ENCODE data around the gene SDHAF2.
A peak's percentile ranks its signal among the peaks of the same experiment; 100 is the strongest.
"Not testable (repeated sequence)": the region's sequence is repeated elsewhere in the genome, so short reads cannot be mapped to it uniquely, and the experiment has no call there.

The SDHAF2 gene

DNA sequence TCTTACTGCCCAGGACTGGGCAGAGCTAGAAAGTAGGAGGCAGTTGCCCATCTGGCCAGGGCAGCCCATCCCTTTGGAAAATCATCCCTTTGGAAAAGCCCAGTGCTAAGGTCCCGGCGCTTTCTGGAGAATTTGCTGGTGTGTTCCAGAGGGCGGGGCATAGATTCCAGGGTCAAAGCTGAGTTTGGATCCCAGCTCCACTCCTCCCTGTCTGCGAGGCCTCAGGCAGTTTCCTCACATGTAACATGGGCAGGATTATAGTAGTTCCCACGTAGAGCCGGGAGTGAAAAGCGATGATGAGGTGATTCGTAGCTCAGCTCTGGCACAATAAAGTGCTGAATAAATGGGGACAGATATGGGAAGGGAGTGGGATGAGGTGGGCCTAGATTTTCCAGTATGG, 47.2 kb downstream of the SDHAF2 start:
- no peak for DNase-seq

DNA sequence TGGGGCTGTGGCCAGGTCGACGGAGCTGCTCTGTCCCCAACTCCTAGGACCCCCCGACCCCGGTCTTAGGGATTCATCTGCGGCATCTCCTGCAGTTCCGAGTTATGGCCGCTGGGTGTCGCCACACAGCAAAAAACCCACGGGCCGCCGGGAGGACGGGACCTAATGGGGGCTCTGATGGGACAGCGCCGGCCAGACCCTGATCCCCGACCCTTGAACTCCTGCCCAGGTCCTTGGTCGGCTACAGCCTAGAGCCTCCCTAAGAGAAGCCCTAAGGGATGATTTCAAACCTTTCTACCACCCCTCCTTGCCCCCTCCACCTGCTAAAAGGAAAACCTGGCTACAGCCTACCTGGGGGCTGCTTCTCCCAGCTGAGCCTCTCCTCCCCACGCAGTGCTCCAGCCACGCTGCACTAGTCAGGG, 47.8 kb downstream of the SDHAF2 start:
- DNase-seq: peak; percentile 51

DNA sequence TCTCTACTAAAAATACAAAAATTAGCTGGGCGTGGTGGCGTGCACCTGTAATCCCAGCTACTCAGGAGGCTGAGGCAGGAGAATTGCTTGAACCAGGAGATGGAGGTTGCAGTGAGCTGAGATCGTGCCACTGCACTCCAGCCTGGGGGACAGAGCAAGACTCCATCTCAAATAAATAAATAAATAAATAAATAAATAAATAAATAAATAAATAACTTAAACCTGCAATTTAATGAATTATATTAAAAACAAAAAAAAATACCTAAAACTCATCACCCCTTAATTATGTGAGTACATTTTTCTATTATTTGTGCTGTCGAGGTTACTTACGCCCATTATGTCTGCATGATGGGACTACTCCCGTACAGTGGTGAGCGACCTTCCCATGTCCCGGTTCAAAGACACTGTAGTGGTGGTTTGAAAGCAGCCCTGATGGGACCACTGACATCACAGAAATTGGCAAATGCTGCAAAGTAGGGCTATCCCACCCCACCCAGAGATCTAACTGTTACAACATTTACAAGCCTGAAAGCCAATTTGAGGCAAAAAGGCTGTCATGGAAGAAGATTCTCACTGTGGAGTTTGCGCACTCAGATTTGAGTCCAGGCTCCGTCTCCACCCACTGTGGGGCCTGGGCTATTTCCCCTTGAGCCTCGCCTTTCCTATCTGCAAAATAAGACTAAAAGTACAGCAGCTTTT, 49.6 kb downstream of the SDHAF2 start:
- not testable (repeated sequence) for DNase-seq

DNA sequence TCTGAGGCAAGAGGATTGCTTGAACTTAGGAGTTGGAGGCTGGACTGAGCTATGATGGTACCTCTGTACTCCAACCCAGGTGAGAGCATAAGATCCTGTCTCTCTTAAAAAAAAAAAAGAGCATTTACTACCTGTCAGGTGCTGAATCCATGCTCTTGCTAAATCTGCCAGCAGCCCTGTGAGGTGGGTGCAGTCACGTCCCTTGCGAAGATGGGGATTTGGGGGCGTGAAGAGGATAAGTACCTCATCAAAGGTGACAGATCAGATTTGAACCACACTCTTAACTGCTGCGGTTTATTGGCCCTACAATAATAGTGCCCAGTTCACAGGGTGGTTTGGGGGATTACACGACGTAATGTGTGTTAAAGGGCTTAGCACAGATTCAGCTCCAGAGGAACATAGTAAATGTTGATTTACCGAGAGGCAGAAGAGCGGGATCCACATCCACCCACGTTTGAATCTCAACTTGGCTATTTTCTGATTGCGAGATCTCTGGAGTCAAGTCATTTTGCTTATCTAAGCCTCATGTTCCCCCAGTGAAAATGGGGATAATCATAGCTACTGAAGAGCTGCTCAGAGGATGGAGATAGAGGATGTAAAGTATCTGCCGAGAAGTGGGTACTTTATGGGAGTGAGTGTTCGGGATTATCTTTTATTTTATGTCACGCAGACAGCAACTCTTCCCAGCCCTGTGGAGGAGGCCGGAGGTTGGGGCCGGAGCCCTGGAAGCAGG, 50.5 kb downstream of the SDHAF2 start:
- no peak for DNase-seq

DNA sequence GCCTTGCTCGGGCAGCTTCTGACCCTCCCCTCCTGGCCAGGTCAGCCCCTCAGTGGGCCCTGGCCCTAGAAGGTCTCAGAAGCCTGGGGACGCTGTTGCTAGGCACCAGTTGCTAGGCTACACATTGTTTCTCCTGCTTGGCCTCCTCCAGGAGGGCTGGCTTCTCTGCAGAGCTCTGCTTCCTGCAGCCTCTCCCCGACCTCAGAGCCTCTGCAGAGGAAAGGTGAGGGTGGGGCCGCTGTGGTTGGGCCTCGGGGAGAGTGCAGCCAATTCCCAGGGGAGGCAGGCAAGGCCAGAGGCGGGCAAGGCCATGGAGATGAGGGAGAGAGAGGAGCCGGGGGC, 51.0 kb downstream of the SDHAF2 start:
- no peak for DNase-seq

DNA sequence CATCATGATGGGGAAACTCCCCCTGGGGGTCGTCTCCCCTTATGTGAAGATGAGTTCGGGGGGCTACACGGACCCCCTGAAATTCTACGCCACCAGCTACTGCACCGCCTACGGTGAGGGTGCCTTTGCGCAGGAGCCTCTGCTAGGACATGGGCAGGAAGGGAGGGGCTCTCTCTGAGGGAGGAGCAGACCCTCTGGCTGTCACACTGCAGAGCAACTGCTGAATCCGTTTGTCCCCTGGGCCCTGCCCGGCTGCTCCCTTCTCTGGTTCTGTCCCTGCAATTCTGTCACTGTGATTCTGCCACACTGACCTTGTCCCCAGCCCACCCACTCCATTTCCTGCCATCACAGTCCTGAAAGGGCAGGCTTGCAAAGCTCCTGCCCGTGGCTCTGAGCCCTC, 51.9 kb downstream of the SDHAF2 start:
- no peak for DNase-seq

DNA sequence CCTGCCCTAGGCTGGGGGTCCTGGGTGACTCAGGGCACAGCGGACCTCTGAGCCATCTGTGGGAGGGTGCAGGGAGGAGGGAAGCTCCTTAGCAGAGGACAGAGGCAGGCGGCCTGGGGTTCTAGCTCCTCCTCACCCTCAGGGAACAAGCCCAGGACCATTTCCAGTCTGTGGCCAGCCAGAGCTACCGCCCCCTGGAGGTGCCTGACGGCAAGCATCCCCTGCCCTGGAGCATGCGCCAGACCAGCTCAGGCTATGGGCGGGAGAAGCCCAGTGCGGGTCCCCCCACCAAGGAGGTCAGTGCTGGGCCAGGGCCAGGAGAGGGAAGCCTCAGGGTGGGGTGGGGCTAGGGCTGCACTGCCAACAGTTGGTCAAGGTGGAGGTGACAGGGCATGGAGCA, 52.6 kb downstream of the SDHAF2 start:
- DNase-seq: no peak

DNA sequence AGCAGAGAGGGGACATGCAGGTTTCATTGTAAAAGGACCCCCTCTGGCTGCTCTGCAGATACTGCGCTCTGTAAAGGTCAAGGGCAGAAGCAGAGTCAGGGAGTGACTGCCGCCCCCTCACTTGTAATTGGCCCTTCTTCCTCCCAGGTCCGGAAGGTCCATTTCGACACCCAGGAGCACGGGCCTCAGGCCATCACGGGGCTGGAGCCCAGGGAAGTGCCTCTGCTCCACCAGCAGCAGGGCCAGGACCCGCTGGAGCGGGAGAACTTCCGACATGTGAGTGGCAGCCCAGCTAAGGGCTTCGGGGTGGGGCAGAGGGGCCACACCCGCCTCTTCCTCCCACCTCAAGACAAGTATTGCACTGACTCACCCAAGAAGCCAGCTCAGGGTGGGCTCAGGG, 54.6 kb downstream of the SDHAF2 start:
- no peak for DNase-seq

DNA sequence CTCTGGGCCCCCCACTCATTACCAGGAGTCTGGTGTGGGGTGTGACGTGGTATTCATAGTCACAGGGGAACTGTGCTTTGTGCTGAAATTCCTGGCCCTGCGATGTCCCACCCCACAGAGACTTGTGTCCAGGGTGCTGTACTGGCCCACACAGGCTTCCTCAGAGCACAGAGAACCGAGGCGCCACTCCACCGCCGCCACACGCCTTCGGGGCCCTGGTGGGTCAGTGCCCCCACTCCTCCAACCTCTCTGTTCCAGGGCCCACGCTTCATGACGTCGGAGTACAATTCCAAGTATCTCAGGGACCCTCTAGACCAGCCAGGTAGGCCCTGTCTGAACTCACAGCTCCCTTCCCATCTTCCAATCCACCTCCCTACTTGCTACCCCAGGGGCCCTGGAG, 55.2 kb downstream of the SDHAF2 start:
- DNase-seq: no peak

DNA sequence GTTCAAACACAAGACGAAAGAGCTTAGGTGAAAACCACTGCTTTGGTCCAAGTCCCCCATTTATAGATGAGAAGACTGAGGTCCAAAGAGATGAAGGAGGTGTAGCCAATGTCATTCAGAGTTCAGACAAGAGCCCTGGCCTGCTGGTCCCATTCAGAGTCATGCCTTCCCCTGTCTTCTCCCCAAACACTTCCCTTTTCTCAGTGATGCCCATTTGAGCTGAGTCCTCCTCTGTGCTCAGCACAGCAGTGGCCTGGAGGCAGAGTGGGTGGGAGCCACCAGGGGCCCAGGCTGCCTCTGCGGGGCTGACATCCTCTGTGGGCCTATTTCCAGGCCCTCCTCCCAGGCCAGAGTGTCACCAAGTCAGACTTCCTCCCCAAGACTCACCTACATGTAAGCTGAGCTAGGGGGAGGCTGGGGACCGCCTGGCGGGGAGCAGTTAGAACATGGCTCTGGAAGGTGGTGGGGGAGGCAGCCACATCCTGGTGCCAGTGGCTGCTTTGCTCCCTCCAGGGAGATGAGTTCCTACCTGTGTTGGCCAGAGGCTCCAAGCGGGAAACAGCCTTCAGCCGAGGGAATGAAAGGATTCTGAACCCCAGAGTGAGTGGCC, 56.2 kb downstream of the SDHAF2 start:
- no peak for DNase-seq

DNA sequence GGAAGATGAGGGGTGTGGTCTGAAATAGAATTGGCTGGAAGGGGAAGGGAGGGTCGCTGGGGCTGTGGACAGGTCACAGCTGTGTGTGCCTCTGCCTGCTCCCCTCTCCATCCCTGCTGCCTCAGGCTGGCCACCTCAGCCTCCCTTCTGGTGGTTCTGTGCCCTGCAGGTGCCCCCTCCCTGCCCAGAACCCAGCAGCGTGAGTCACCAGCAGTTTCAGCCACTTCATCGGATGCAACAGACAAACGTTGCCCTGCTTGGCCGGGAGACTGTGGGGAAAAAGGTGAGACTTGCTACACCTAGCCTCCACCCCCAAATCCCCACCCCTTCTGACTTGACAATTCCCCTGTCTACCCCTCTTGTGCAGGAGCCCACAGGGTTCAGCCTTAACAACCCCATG, 56.9 kb downstream of the SDHAF2 start:
- no peak for DNase-seq

DNA sequence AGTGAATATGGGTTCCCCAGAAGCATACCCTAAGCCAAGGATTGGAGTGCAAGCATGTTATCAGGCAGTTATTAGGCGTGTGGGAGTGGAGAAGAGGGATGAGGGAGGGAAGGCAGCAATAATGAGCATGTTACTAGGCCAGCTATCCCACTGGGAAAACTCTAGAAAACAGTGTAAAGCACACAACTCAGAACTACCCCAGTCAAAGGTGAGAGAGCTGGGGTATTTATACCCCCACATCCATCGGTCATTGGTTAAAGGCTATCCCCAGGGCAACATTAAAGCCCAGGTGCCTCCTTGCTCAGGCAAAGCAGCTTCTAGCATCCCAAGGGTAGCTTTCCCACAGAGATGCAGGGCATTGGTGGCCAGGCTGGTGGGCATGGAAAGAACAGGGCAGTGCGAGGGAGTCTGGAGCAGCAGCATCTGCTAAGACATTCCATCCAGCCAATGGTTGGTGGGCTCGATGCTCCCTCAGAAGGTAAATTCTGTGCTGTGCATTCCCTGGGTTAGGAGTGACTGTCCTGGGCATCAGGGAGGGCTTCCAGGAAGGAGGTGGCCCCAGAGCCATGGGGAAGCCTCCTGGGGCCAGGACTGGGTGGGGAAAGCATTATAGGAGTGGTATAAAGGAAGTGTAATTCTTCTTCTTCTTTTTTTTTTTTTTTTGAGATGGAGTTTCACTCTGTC, 57.6 kb downstream of the SDHAF2 start:
- DNase-seq: no peak

DNA sequence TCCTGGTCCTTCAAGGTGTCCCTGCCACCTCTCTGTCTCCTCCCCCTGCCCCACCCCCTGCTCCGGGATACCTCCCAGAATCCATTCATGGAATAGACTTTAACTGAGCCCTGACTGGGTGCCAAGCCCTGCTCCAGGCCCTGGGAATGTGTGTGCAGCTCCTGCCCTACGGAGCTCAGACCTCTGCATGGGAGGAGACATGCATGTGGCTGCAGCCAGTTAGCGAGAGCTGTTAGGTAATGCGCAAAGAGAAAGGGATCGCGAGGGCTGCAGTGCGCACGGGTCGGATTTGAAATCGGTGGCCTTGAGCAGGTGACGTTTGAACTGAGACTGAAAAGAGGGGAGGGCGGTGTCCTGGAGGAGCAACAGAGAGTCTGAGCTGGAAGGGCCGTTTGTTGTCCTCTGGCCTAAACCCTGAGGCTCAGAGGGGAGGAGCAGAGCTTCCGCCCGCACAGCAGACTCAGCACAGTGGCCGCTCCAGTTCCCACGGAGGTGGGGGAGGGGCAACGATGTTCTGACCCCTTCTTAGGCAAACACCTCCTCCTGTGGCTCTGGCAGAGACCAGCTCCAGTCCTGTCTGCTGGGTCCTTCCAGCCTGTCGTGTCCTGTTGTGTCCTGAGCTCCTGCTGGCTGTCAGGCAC, 58.8 kb downstream of the SDHAF2 start:
- DNase-seq: no peak

DNA sequence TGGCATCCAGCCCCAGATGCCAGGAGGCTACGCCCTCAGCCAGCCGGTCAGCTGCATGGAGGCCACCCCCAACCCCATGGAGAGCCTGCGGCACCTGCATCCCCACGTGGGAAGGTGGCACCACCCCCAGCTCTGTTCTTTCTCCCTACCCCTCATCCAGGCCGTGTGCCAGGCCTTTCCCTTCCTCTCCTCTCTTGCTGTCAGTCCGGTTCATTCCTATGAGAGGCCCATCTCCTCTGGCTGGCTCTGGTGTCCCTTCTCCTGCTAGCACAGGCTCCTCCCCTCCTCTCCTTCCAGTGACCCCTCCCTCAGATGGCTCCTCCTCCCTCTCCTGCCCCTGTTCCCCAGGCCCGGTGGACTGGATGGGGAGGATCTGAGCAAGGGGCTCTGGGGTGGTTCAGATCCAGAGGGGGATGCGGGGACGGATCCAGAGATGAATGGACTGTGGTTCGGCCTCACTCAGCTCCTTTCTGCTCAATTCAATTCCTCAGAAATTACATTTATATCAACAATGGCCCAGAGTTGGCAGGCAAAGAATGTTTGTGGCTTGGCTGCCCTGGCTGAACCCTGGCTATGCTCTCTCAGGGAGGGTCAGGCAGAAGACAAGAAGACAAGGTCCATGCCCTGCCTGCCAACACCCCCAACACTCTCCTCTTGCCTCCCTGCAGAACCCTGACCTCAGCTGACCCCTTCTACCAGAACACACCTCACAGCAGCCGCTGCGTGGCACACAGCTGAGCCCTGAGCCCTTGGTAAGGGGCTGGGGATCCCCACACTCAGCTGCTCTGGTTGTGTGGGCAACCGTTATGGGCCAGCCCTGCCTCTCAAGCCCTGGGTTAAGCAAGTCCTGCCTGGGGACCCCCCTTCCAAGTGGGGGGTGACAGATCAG, 60.2 kb downstream of the SDHAF2 start:
- no peak for DNase-seq

DNA sequence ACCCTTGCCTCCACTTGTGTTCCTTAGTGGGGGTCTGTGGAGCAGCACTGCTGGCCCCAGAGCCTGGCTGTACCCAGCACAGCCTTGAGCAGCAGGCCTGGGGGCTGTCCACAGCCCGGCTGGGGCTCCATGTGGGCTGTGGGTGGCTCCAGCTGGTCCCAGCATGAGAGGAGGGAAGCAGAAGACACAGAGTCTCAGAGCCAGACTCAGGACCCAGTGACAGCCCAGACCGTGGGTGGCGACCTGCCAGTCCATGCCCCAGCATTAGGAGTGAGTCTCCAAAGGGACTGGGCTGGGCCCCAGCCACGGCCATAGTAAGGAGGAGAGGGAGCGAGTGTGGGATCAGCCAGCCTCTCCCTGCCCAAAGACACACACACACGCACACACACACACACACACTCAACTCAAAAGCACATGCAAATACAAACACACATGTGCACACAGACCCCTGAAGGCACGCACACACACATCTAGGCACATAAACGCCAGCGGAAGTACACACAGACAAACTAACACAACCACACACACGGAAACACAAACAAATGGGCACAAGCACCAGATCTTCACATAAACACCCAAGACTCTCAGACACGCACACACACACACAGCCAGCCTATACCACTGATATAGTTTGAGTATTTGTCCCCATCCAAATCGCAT, 61.9 kb downstream of the SDHAF2 start:
- no peak for DNase-seq

DNA sequence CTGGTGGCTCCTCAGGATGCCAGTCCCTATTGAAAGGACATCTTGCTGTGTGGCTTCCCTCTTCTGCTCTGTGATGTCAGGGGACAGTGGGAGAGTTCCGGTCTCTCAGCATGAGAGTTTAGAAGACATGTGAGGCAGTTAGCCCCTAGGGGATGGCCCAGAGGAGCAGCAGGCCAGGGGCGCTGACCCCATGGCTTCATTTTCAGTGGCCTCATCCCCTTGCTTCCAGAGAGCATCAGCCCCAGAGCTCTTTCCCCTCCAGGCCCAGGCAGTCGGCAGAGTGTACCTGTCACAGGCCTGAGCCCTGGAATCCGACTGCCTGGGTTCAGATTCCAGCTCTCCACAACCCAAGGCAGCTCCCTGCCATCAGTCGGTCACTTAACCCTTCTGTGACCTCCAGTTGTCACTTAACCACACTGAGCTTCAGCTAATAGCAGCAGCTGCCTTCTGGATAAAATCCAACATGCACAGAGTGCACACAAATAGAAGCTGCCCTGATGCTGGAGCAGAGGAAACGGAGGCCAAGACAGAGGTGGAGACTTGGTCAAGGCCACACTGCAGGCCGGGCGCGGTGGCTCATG, 64.5 kb downstream of the SDHAF2 start:
- no peak for DNase-seq

DNA sequence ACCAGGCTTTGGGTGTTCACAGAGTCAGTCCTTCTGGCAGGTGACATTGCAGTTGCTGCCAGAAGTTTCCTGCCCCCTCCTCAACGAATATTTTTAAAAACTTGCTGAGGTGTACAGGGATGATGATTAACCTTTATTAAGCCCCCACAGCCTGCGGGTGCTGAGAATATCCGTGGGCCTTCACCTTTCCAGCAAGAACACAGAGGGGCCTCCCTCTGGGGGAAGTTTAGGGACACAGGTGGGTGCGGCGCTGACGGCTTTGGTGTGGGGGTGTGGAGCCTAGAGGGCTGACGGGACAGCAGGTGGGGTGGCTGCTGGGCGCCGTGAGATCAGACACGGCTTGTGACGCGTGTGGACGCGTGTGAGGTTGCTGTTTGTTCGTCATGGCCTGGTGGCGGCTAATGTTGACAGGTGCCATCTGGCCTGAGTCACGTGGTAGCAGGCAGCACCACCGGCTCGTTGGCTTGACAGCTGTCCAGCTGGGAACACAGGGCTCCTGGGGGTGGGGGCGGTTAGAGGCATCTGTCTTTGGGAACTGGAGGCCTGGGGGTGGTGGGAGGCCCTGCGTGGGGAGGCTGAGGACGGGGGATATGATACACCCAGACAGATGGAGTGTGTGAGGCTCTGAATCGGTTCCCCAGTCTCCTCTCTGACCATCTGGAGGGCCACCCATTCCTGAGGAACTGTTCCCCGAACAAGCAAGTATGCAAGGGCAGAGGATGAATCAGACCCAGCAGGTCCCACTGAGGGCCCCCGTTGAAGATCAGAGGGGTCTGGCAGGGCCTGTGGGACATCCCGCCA, 66.1 kb downstream of the SDHAF2 start:
- no peak for DNase-seq
